ENCODE measurements around the gene ACCSL.

The ACCSL gene

GRCh38 chr11:44010789-44011251 lies 37.0 kb upstream of the ACCSL start:
- TF ChIP-seq CREB5 (CRISPR knock-in tag; IDR thresholded peaks at IDR 0.05; ENCODE audit: low read depth), result no peak
- TF ChIP-seq ISL1 (CRISPR knock-in tag; IDR thresholded peaks at IDR 0.05), result no peak
- no peak for TF ChIP-seq ZNF70 (CRISPR knock-in tag; IDR thresholded peaks at IDR 0.05)
- no peak for TF ChIP-seq CSDC2 (CRISPR knock-in tag; IDR thresholded peaks at IDR 0.05)
- no peak for TF ChIP-seq ZFP3 (CRISPR knock-in tag; IDR thresholded peaks at IDR 0.05)
- TF ChIP-seq ZNF8 (CRISPR knock-in tag; IDR thresholded peaks at IDR 0.05), result no peak
- TF ChIP-seq, protein P1, sequence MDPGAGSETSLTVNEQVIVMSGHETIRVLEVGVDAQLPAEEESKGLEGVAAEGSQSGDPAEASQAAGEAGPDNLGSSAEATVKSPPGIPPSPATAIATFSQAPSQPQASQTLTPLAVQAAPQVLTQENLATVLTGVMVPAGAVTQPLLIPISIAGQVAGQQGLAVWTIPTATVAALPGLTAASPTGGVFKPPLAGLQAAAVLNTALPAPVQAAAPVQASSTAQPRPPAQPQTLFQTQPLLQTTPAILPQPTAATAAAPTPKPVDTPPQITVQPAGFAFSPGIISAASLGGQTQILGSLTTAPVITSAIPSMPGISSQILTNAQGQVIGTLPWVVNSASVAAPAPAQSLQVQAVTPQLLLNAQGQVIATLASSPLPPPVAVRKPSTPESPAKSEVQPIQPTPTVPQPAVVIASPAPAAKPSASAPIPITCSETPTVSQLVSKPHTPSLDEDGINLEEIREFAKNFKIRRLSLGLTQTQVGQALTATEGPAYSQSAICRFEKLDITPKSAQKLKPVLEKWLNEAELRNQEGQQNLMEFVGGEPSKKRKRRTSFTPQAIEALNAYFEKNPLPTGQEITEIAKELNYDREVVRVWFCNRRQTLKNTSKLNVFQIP (CRISPR knock-in tag; IDR thresholded peaks at IDR 0.05; ENCODE audit: borderline replicate concordance, low read depth), result no peak
- TF ChIP-seq ZC3H10 (CRISPR knock-in tag; IDR thresholded peaks at IDR 0.05), result no peak
- TF ChIP-seq BACH2 (CRISPR knock-in tag; IDR thresholded peaks at IDR 0.05; ENCODE audit: borderline replicate concordance), result no peak
- no peak for TF ChIP-seq TCF4 (CRISPR knock-in tag; IDR thresholded peaks at IDR 0.05; ENCODE audit: borderline replicate concordance)
- TF ChIP-seq, protein P2, sequence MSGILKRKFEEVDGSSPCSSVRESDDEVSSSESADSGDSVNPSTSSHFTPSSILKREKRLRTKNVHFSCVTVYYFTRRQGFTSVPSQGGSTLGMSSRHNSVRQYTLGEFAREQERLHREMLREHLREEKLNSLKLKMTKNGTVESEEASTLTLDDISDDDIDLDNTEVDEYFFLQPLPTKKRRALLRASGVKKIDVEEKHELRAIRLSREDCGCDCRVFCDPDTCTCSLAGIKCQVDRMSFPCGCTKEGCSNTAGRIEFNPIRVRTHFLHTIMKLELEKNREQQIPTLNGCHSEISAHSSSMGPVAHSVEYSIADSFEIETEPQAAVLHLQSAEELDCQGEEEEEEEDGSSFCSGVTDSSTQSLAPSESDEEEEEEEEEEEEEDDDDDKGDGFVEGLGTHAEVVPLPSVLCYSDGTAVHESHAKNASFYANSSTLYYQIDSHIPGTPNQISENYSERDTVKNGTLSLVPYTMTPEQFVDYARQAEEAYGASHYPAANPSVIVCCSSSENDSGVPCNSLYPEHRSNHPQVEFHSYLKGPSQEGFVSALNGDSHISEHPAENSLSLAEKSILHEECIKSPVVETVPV (CRISPR knock-in tag; IDR thresholded peaks at IDR 0.05), result no peak
- TF ChIP-seq ARNTL (CRISPR knock-in tag; IDR thresholded peaks at IDR 0.05; ENCODE audit: borderline replicate concordance, low read depth), result no peak
- no peak for TF ChIP-seq ZFP30 (CRISPR knock-in tag; IDR thresholded peaks at IDR 0.05)
- TF ChIP-seq, protein P3, sequence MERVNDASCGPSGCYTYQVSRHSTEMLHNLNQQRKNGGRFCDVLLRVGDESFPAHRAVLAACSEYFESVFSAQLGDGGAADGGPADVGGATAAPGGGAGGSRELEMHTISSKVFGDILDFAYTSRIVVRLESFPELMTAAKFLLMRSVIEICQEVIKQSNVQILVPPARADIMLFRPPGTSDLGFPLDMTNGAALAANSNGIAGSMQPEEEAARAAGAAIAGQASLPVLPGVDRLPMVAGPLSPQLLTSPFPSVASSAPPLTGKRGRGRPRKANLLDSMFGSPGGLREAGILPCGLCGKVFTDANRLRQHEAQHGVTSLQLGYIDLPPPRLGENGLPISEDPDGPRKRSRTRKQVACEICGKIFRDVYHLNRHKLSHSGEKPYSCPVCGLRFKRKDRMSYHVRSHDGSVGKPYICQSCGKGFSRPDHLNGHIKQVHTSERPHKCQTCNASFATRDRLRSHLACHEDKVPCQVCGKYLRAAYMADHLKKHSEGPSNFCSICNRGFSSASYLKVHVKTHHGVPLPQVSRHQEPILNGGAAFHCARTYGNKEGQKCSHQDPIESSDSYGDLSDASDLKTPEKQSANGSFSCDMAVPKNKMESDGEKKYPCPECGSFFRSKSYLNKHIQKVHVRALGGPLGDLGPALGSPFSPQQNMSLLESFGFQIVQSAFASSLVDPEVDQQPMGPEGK (CRISPR knock-in tag; IDR thresholded peaks at IDR 0.05; ENCODE audit: borderline replicate concordance), result no peak
- no peak for TF ChIP-seq GLIS3 (CRISPR knock-in tag; IDR thresholded peaks at IDR 0.05)
- TF ChIP-seq ZNF565 (CRISPR knock-in tag; conservative IDR thresholded peaks at IDR 0.05; ENCODE audit: low read depth), result no peak
- TF ChIP-seq TSHZ2 (CRISPR knock-in tag; IDR thresholded peaks at IDR 0.05), result no peak
- no peak for TF ChIP-seq TOX (CRISPR knock-in tag; IDR thresholded peaks at IDR 0.05; ENCODE audit: borderline replicate concordance)
- no peak for TF ChIP-seq SNAI2 (CRISPR knock-in tag; IDR thresholded peaks at IDR 0.05)
- no peak for ATAC-seq

DNA sequence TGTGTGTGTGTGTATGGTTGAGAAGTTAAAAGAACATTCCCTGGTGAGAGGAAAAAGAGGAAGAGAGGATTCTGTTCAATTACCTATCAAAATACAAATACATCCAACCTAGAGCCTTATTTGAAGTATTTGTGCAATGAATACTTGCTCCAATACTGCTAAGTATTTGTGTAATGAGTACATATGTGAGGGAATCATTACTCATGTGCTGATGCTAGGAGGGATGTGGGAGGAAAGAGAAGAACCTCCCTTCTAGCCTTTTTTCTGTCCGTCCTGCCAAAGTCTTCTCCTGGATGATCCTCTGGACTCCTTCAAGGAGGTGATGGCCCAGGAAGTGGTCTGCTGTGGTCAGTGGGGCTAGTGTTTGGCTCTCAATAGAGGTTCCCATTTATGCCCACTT lies 36.0 kb upstream of the ACCSL start:
- TF ChIP-seq BACH2 (CRISPR knock-in tag; IDR thresholded peaks at IDR 0.05; ENCODE audit: borderline replicate concordance) (no peak), TSHZ2 (CRISPR knock-in tag; IDR thresholded peaks at IDR 0.05) (no peak), ZFP3 (CRISPR knock-in tag; IDR thresholded peaks at IDR 0.05) (no peak)
- ATAC-seq, result no peak
